ENCODE results near the gene APBA1.

DNA sequence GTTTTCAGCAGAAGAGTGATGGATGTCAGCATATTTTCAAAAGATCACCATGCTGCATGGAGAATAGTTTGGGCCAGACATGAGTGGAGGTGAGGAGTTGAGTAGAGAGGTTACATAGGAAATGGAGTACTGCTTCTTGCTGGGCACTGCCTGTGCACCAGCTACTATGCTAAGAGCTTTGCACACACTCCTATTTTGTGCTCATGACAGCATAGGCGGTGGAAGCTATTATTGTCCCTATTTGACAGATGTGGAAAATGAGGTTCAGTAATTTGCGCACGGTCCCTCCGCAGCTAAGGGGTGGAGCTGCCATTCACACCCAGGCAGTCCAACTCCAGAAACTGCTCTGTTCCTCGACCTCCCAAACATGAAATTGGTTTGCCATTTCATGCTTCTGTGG, 279.3 kb downstream of the APBA1 start:
- TF ChIP-seq, protein P1, sequence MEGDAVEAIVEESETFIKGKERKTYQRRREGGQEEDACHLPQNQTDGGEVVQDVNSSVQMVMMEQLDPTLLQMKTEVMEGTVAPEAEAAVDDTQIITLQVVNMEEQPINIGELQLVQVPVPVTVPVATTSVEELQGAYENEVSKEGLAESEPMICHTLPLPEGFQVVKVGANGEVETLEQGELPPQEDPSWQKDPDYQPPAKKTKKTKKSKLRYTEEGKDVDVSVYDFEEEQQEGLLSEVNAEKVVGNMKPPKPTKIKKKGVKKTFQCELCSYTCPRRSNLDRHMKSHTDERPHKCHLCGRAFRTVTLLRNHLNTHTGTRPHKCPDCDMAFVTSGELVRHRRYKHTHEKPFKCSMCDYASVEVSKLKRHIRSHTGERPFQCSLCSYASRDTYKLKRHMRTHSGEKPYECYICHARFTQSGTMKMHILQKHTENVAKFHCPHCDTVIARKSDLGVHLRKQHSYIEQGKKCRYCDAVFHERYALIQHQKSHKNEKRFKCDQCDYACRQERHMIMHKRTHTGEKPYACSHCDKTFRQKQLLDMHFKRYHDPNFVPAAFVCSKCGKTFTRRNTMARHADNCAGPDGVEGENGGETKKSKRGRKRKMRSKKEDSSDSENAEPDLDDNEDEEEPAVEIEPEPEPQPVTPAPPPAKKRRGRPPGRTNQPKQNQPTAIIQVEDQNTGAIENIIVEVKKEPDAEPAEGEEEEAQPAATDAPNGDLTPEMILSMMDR (IDR thresholded peaks at IDR 0.05; ENCODE audit: low read depth, low read length, poor library complexity, severe bottlenecking) = no peak
- TF ChIP-seq EZH2phosphoT487 (IDR thresholded peaks at IDR 0.05; ENCODE audit: borderline replicate concordance, low read length) = no peak
